ENCODE results near the gene ECE1. TPM values are rescaled to one million over a fixed set of nuclear protein-coding genes. Genes with fewer than 3 reads are reported as not detected.

ECE1 gene
- total and polyA plus RNA-seq, 2 of the 8 experiments (the other 6 are each of a cell fraction or from before 2014, with no cell fraction given): 21.4 to 36.8 TPM

DNA sequence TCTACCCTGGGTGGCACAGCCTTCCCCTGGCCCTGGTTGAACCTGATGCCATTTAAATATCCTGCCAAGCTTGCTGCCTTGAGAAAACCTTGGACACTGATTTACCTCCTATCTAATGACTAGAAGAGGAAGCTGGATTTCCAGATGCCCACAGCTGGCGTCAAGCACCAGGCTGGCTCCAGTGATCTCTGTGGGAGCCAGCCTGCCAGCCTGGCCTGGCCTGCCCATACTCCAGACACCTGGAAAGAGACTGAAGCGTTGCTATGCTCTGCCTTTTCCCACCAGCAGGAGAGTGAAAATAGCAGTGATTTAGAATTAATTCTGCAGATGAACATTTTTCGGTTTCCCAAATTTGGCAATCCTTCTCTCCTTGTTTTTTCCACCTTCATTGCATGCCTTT is 102.0 kb downstream of the ECE1 start:
- Histone ChIP-seq H3K4me3 (ENCODE audit: extremely low read depth in 1 of 4, insufficient read depth in 2 of 4, low read depth in 3 of 4, low read length in 4 of 4) (no peak overlapping the region), H3K27me3 (replicated peaks in 1 of 4; ENCODE audit: control insufficient read depth in 3 of 4, extremely low read depth in 1 of 4, insufficient read depth in 3 of 4, low read length in 3 of 4) (peaks cover 57 to 83% (median 80%) of the 10 kb centered on the region in 4 experiments), H3K14ac (ENCODE audit: insufficient read length) (no peak overlapping the region), H3K79me2 (ENCODE audit: control insufficient read depth in 1 of 2, insufficient read depth in 2 of 2, low read length in 2 of 2) (no peaks in the 10 kb centered on the region), H3K9me3 (ENCODE audit: insufficient read depth in 2 of 2, low read depth in 1 of 2, low read length in 1 of 2) (no peaks in the 10 kb centered on the region), H2BK120ac (replicated peaks; ENCODE audit: low read depth, low read length) (no peak overlapping the region), H3K56ac (replicated peaks; ENCODE audit: insufficient read length, low read depth, low read length) (no peak overlapping the region), H3K79me1 (ENCODE audit: low read depth, low read length) (no peaks in the 10 kb centered on the region), H3K23ac (ENCODE audit: insufficient read length) (no peak overlapping the region), H4K91ac (replicated peaks; ENCODE audit: insufficient read length, low read length) (no peak overlapping the region), H3K9ac (replicated peaks in 1 of 4; ENCODE audit: extremely low read depth in 1 of 4, low read depth in 3 of 4, low read length in 3 of 4) (no peak overlapping the region), H2AK5ac (ENCODE audit: low read depth, low read length) (no peak overlapping the region), H2AFZ (ENCODE audit: low read length) (no peak overlapping the region), H2BK12ac (ENCODE audit: low read depth, low read length) (no peak overlapping the region), H4K8ac (ENCODE audit: extremely low read depth, insufficient read depth, low read length) (no peak overlapping the region), H2BK15ac (ENCODE audit: low read length) (no peak overlapping the region), H4K20me1 (replicated peaks in 1 of 2; ENCODE audit: control insufficient read depth in 1 of 2, insufficient read depth in 2 of 2, low read length in 2 of 2) (peaks cover 2 to 8% of the 10 kb centered on the region in 2 experiments), H3K36me3 (ENCODE audit: control insufficient read depth in 2 of 4, insufficient read depth in 4 of 4, low read length in 3 of 4) (no peaks in the 10 kb centered on the region), H4K5ac (ENCODE audit: insufficient read length, low read depth, low read length) (no peak overlapping the region), H3K27ac (ENCODE audit: low read depth, low read length) (no peak overlapping the region), H3K4me2 (ENCODE audit: insufficient read depth in 1 of 2, low read depth in 2 of 2, low read length in 2 of 2) (no peak overlapping the region), H2BK5ac (ENCODE audit: low read depth, low read length) (no peak overlapping the region), H2BK20ac (ENCODE audit: low read length) (no peak overlapping the region), H3K23me2 (ENCODE audit: low read depth, low read length) (no peaks in the 10 kb centered on the region), H3K4me1 (replicated peaks in 1 of 4; ENCODE audit: control insufficient read depth in 3 of 4, insufficient read depth in 4 of 4, low read length in 3 of 4) (no peaks in the 10 kb centered on the region), H3K4ac (replicated peaks; ENCODE audit: insufficient read length, low read depth, low read length) (no peak overlapping the region), H3K18ac (ENCODE audit: extremely low read depth, low read length) (no peak overlapping the region)
- CTCF ChIA-PET (ENCODE audit: partially characterized antibody): interaction anchor here (0.7 to 4.6 kb wide), 4 partner anchors 10 to 38 kb away, joined by 3 to 15 read pairs (median 6); no protein-coding TSS in a partner anchor
- POLR2A ChIA-PET (ENCODE audit: partially characterized antibody): interaction anchor here (1.5 kb wide), 1 partner anchor 11 kb away, joined by 7 read pairs; no protein-coding TSS in a partner anchor
- WGBS, 2 experiments (ENCODE audit: extremely low coverage in 1 of 2, insufficient coverage in 1 of 2, insufficient read length in 1 of 2, insufficient replicate concordance in 2 of 2, low coverage in 1 of 2, low lambda C conversion rate in 2 of 2, missing lambda C conversion rate in 1 of 2): 83% methylated on average over 3 of the region's 3 CpGs; no CpG with 5 or more reads in 1 of the 2 experiments
- FAIRE-seq (no peak), DNase-seq (ENCODE audit: low read depth in 1 of 2, low spot score in 2 of 2) (no peak)
- no peak for TF ChIP-seq JUND (IDR thresholded peaks at IDR 0.05; ENCODE audit: low read length)
- TF ChIP-seq MAFK (IDR thresholded peaks at IDR 0.05; ENCODE audit: low read depth, low read length): no peak
- TF ChIP-seq RBBP5 (IDR thresholded peaks at IDR 0.05; ENCODE audit: borderline replicate concordance, low read depth, low read length): no peak
- no peak for TF ChIP-seq NANOG (IDR thresholded peaks at IDR 0.05; ENCODE audit: insufficient read depth, low read depth, low read length, poor library complexity, severe bottlenecking)
- no peak for TF ChIP-seq SIX5 (IDR thresholded peaks at IDR 0.05; ENCODE audit: low read depth, low read length)
- TF ChIP-seq, protein P1, sequence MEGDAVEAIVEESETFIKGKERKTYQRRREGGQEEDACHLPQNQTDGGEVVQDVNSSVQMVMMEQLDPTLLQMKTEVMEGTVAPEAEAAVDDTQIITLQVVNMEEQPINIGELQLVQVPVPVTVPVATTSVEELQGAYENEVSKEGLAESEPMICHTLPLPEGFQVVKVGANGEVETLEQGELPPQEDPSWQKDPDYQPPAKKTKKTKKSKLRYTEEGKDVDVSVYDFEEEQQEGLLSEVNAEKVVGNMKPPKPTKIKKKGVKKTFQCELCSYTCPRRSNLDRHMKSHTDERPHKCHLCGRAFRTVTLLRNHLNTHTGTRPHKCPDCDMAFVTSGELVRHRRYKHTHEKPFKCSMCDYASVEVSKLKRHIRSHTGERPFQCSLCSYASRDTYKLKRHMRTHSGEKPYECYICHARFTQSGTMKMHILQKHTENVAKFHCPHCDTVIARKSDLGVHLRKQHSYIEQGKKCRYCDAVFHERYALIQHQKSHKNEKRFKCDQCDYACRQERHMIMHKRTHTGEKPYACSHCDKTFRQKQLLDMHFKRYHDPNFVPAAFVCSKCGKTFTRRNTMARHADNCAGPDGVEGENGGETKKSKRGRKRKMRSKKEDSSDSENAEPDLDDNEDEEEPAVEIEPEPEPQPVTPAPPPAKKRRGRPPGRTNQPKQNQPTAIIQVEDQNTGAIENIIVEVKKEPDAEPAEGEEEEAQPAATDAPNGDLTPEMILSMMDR (IDR thresholded peaks at IDR 0.05; ENCODE audit: control extremely low read depth in 1 of 3, insufficient read depth in 1 of 3, low read depth in 1 of 3, low read length in 3 of 3): no peak
- TF ChIP-seq, protein P2, sequence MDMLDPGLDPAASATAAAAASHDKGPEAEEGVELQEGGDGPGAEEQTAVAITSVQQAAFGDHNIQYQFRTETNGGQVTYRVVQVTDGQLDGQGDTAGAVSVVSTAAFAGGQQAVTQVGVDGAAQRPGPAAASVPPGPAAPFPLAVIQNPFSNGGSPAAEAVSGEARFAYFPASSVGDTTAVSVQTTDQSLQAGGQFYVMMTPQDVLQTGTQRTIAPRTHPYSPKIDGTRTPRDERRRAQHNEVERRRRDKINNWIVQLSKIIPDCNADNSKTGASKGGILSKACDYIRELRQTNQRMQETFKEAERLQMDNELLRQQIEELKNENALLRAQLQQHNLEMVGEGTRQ (IDR thresholded peaks at IDR 0.05; ENCODE audit: low read length): no peak
- TF ChIP-seq YY1 (IDR thresholded peaks at IDR 0.05; ENCODE audit: low read depth, low read length): no peak
- no peak for TF ChIP-seq BACH1 (IDR thresholded peaks at IDR 0.05; ENCODE audit: low read length)
- TF ChIP-seq CEBPB (IDR thresholded peaks at IDR 0.05; ENCODE audit: low read depth, low read length): no peak
- TF ChIP-seq TCF12 (IDR thresholded peaks at IDR 0.05; ENCODE audit: low read depth, low read length): no peak
